Chondrocyte (in vitro differentiated cells): ENCODE results near the gene ARHGAP26. TPM values are rescaled to one million over a fixed set of nuclear protein-coding genes. Genes with fewer than 3 reads are reported as not detected.
A peak's percentile ranks its signal among the peaks of the same experiment; 100 is the strongest.

Experiments used
- DNase-seq: peaks from one replicate; pipeline ENCODE4 v3.0.0; 2021; ENCODE audit warnings: mixed read lengths, low spot score
- H3K27ac Mint-ChIP-seq: one replicate; pipeline ENCODE4 v1.8.0; 2021; ENCODE audit warnings: mild to moderate bottlenecking, moderate library complexity, mixed read lengths; ENCODE audit not compliant: unreplicated experiment
- H3K27me3 Mint-ChIP-seq: 2 replicates; pipeline ENCODE4 v1.8.0; 2021; ENCODE audit warnings: low read depth, mixed read lengths
- H3K36me3 Mint-ChIP-seq: 2 replicates; pipeline ENCODE4 v1.8.0; 2021; ENCODE audit warnings: low read depth, mixed read lengths
- H3K4me1 Mint-ChIP-seq: 2 replicates; pipeline ENCODE4 v1.8.0; 2021; ENCODE audit warnings: low read depth, mild to moderate bottlenecking, mixed read lengths
- H3K4me3 Mint-ChIP-seq: one replicate; pipeline ENCODE4 v1.8.0; 2021; ENCODE audit warnings: mild to moderate bottlenecking, moderate library complexity, mixed read lengths; ENCODE audit not compliant: unreplicated experiment
- H3K9me3 Mint-ChIP-seq: 2 replicates; pipeline ENCODE4 v1.8.0; 2021; ENCODE audit warnings: low read depth, mixed read lengths
- CTCF ChIP-seq: fragments of 200-600 bp; sonication (generic); IDR thresholded peaks from 2 replicates; pipeline ENCODE4 v1.5.0; 2021; ENCODE audit warnings: antibody characterized with exemption, mild to moderate bottlenecking, moderate library complexity
- total RNA-seq: library from RNA; stranded (reverse); gene quantifications from 3 replicates; pipeline ENCODE4 v1.2.1, GENCODE V29; 2021

ARHGAP26 gene
- total RNA-seq, 1 donor from 2014 or later = 16.4 TPM

- Mint-ChIP-seq H3K27me3 (no peaks in the 10 kb centered on the region), H3K4me1 (peaks cover 23% of the 10 kb centered on the region), H3K9me3 (no peaks in the 10 kb centered on the region), H3K36me3 (no peaks in the 10 kb centered on the region), H3K27ac (peak overlapping the region; percentile 73), H3K4me3 (peak overlapping the region; percentile 94)
- no peak for DNase-seq
- TF ChIP-seq CTCF = no peak
Measured at GRCh38 chr5:142771666-142772065, 1.5 kb downstream of the ARHGAP26 start.

DNA sequence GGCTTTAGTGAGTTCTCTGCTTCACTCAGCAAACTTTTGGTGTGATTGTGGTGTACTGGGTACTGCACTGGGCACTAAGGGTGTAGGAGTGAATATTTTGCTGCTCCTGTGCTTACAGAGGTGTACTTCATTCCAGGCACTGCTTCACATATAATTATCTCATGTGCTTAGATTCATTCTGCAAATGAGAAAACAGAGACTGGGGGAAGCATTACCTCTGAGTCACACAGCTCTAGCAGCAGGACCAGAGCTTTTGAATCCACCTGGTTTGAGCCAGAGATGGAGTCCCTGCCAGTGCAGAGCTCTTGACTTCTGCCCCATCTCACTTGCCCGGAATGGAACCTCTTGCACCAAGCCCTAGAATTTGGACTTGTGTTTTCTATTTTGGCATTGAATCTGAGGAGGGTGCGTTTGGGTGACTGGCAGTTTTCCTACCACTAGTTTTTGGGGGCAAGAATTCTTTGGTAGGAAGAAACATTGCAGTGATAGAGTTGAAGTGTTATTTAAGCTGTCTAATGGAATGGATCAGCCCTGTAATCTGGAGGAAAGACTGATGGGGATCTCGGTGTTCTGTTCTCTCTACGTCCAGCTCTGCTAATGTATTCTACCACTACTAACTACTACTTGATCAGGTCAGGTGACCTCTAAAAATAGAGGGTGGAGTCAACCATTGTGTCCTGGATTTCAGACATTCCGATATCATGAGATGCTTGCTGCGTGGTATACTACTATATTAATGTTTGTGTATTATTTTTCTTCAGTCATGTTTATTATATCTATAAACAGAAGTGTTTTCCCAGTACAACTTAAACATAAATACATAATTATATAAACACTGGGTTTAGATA lies 2.5 kb downstream of the ARHGAP26 start:
- Mint-ChIP-seq H3K27ac (no peak overlapping the region), H3K4me3 (no peak overlapping the region), H3K36me3 (no peaks in the 10 kb centered on the region), H3K9me3 (no peaks in the 10 kb centered on the region), H3K27me3 (no peaks in the 10 kb centered on the region), H3K4me1 (peaks cover 24% of the 10 kb centered on the region)
- no peak for TF ChIP-seq CTCF
- DNase-seq = no peak

DNA sequence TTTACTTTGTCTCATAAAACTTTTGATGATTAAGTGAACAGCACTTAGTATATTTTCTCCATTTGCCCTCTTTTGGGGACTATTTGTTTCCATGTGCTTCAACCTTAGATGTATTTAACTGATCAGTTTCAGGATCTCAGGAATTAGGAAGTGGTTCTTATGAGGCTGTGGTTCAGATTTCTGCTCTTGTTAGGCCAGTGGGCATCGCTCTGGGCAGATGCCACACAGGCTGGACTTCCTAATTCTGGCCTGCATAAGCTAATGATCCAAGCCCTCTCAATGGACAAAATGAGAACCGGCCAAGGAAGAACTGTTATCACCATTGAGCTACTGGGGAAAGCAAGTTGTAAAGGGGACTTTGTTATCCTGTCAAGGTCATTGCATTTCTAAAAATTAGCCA lies 6.9 kb downstream of the ARHGAP26 start:
- Mint-ChIP-seq H3K27me3 (no peaks in the 10 kb centered on the region), H3K4me3 (no peak overlapping the region), H3K27ac (no peak overlapping the region), H3K36me3 (no peaks in the 10 kb centered on the region), H3K4me1 (peaks cover 40% of the 10 kb centered on the region), H3K9me3 (no peaks in the 10 kb centered on the region)
- no peak for TF ChIP-seq CTCF
- no peak for DNase-seq

DNA sequence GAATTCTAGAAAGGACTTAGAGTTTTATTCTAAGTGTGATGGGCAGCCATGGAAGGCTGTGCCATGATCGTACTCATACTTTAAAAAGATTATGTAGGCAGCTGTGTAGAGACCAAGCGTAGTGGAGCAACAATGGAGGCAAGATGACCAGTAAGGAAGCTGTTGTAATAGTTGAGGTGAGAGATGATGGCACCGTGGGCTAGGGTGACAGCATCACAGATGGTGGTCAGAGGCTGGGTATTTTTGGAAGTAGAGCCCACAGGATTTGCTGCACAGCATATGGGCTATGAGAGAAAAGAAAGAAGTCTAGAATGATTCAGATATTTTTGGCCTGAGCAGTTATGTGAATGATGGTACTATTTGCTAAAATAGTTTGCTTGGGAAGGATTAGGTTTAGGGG lies 7.7 kb downstream of the ARHGAP26 start:
- no peaks in the 10 kb centered on the region for H3K27me3 Mint-ChIP-seq
- no peaks in the 10 kb centered on the region for H3K36me3 Mint-ChIP-seq
- peaks cover 35% of the 10 kb centered on the region for H3K4me1 Mint-ChIP-seq
- no peak overlapping the region for H3K4me3 Mint-ChIP-seq
- TF ChIP-seq CTCF = no peak
- H3K9me3 Mint-ChIP-seq = no peaks in the 10 kb centered on the region
- H3K27ac Mint-ChIP-seq = peak overlapping the region; percentile 1
- no peak for DNase-seq

DNA sequence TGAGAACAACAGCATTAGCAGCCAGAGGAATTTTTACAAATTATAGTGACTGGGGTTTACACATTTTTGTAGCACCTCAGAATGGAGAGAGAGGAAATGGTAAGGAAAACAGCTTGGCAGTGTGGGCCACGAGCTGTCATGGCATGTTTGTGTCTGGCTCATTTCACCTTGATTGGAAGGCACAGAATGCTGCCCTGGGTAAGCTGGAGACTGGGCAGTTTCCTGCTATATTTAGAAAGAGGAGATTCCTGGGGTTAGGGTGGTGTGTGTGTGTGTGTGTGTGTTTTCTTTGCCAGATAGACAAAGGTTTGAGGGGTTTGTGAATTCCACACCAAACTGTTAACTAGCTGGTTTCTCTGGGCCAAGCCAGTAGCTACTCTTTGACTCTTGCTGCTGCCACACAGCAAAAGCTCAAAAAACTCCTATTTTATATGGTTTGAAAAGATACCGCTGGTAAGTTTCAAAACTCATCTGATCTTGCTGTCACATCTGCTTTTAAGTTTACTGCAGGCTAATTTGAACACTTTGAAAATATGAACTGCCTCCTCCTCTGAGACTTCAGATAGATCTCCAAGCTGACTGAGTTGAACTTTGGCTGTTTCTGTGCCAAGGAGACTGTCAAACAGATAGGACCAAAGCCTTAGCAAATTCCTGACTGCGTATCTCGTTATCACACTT lies 9.1 kb downstream of the ARHGAP26 start:
- no peak for TF ChIP-seq CTCF
- peaks cover 49% of the 10 kb centered on the region for H3K4me1 Mint-ChIP-seq
- H3K27ac Mint-ChIP-seq = peak overlapping the region; percentile 67
- no peaks in the 10 kb centered on the region for H3K36me3 Mint-ChIP-seq
- DNase-seq = no peak
- no peaks in the 10 kb centered on the region for H3K27me3 Mint-ChIP-seq
- H3K9me3 Mint-ChIP-seq = no peaks in the 10 kb centered on the region
- no peak overlapping the region for H3K4me3 Mint-ChIP-seq
